Mesendoderm (in vitro differentiated cells): ENCODE data around the gene DLG3.

Experiments
- DNase-seq: peaks from one replicate; pipeline ENCODE4 v3.0.0; 2013
- H2AK5ac ChIP-seq: 2 replicates; pipeline ENCODE4 v1.6.1; 2013; ENCODE audit warnings: low read length, inconsistent platforms
- H2BK120ac ChIP-seq: 2 replicates; pipeline ENCODE4 v1.6.1; 2013; ENCODE audit warnings: low read depth, mild to moderate bottlenecking, low read length, moderate library complexity, mixed read lengths
- H2BK15ac ChIP-seq: replicated peaks from 2 replicates; pipeline ENCODE4 v1.6.1; 2013; ENCODE audit warnings: low read depth, mild to moderate bottlenecking, moderate library complexity
- H2BK5ac ChIP-seq: 2 replicates; pipeline ENCODE4 v1.6.1; 2013; ENCODE audit warnings: low read length, inconsistent platforms
- H3K18ac ChIP-seq: 2 replicates; pipeline ENCODE4 v1.6.1; 2013; ENCODE audit warnings: mild to moderate bottlenecking, low read length, mixed read lengths
- H3K23ac ChIP-seq: one replicate; pipeline ENCODE4 v1.6.1; 2013; ENCODE audit warnings: low read length
- H3K27ac ChIP-seq: 2 replicates; pipeline ENCODE4 v1.5.1; 2013; ENCODE audit warnings: low read depth, mild to moderate bottlenecking, inconsistent platforms, low read length, moderate library complexity
- H3K27me3 ChIP-seq: 2 replicates; pipeline ENCODE4 v1.6.1; 2013; ENCODE audit warnings: low read length, control low read depth, mild to moderate bottlenecking, inconsistent platforms; ENCODE audit not compliant: insufficient read depth, poor library complexity
- H3K36me3 ChIP-seq: 2 replicates; pipeline ENCODE4 v1.6.1; 2013; ENCODE audit warnings: low read length, inconsistent platforms; ENCODE audit not compliant: control insufficient read depth, insufficient read depth
- H3K4ac ChIP-seq: one replicate; pipeline ENCODE4 v1.6.1; 2013; ENCODE audit warnings: low read depth, mild to moderate bottlenecking, low read length, moderate library complexity
- H3K4me1 ChIP-seq: 2 replicates; pipeline ENCODE4 v1.6.1; 2013; ENCODE audit warnings: low read depth, low read length, inconsistent platforms; ENCODE audit not compliant: control insufficient read depth
- H3K4me2 ChIP-seq: 2 replicates; pipeline ENCODE4 v1.6.1; 2013; ENCODE audit warnings: low read length
- H3K4me3 ChIP-seq: 2 replicates; pipeline ENCODE4 v1.5.1; 2013; ENCODE audit warnings: mild to moderate bottlenecking, low read length
- H3K56ac ChIP-seq: one replicate; pipeline ENCODE4 v1.6.1; 2013; ENCODE audit warnings: low read length
- H3K79me1 ChIP-seq: 2 replicates; pipeline ENCODE4 v1.6.1; 2013; ENCODE audit warnings: low read length, inconsistent platforms
- H3K79me2 ChIP-seq: 2 replicates; pipeline ENCODE4 v1.6.1; 2013; ENCODE audit warnings: mild to moderate bottlenecking, low read length; ENCODE audit not compliant: control insufficient read depth, insufficient read depth
- H3K9ac ChIP-seq: 2 replicates; pipeline ENCODE4 v1.6.1; 2013; ENCODE audit warnings: low read length, inconsistent platforms
- H4K5ac ChIP-seq: one replicate; pipeline ENCODE4 v1.6.1; 2013; ENCODE audit warnings: low read length
- H4K8ac ChIP-seq: one replicate; pipeline ENCODE4 v1.6.1; 2013; ENCODE audit warnings: low read depth, mild to moderate bottlenecking, control low read depth, low read length, moderate library complexity
- WGBS: extraction: QIAGEN DNeasy Blood & Tissue Kit; methylation state at CpG from one replicate; pipeline ENCODE4 v1.1.7; 2013; ENCODE audit warnings: low lambda C conversion rate, missing lambda C conversion rate; ENCODE audit not compliant: insufficient coverage; ENCODE audit errors: extremely low coverage; 5-methylcytosine and 5-hydroxymethylcytosine counted together

Gene DLG3

GRCh38 chrX:70426286-70427278, 18.1 kb upstream of the DLG3 start:
- WGBS: no CpG with 5 or more reads among the region's 15 CpGs
- Histone ChIP-seq H3K79me1 (no peaks in the 10 kb centered on the region), H3K18ac (no peak overlapping the region), H3K56ac (no peak overlapping the region), H2BK5ac (no peak overlapping the region), H3K27ac (no peak overlapping the region), H3K27me3 (no peaks in the 10 kb centered on the region), H3K9ac (no peak overlapping the region), H3K4me3 (no peak overlapping the region), H2BK120ac (no peak overlapping the region), H2BK15ac (no peak overlapping the region), H3K4me1 (no peaks in the 10 kb centered on the region), H3K79me2 (no peaks in the 10 kb centered on the region), H3K4me2 (no peak overlapping the region), H3K36me3 (no peaks in the 10 kb centered on the region), H3K23ac (no peak overlapping the region), H4K5ac (no peak overlapping the region), H2AK5ac (no peak overlapping the region), H3K4ac (no peak overlapping the region), H4K8ac (no peak overlapping the region)
- no peak for DNase-seq

GRCh38 chrX:70427365-70427764, 17.3 kb upstream of the DLG3 start:
- no CpG with 5 or more reads among the region's 2 CpGs for WGBS
- no peak overlapping the region for H3K27ac ChIP-seq

DNA sequence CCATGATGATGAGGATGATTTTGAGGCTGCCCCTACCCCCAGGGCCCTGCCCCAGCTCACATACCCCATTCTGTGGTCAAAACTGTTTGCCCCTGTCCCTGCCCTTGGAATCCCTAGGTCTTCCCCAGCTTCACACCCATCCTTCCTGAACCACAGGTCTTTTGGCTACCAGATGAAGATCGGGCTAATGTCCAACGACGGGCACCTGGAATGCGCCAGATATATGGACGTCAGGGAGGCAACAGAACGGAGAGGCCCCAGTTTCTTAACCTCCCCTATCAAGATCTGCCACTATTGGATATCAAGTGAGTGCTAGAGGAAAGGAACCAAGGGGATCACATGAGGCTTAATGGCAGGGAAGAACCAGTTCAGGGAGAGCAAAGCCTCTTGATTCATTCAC, 14.9 kb upstream of the DLG3 start:
- no peak overlapping the region for H2BK15ac ChIP-seq
- H3K23ac ChIP-seq: no peak overlapping the region
- no peaks in the 10 kb centered on the region for H3K27me3 ChIP-seq
- no peak overlapping the region for H3K9ac ChIP-seq
- no CpG with 5 or more reads among the region's 6 CpGs for WGBS
- no peak overlapping the region for H3K18ac ChIP-seq
- no peak overlapping the region for H3K4ac ChIP-seq
- H2BK120ac ChIP-seq: no peak overlapping the region
- H3K4me2 ChIP-seq: no peak overlapping the region
- no peak overlapping the region for H3K56ac ChIP-seq
- H3K79me2 ChIP-seq: no peaks in the 10 kb centered on the region
- no peak overlapping the region for H4K8ac ChIP-seq
- no peak overlapping the region for H3K27ac ChIP-seq
- H2AK5ac ChIP-seq: no peak overlapping the region
- no peak for DNase-seq
- H4K5ac ChIP-seq: no peak overlapping the region
- H2BK5ac ChIP-seq: no peak overlapping the region
- H3K4me1 ChIP-seq: no peaks in the 10 kb centered on the region
- no peaks in the 10 kb centered on the region for H3K36me3 ChIP-seq
- no peak overlapping the region for H3K4me3 ChIP-seq
- no peaks in the 10 kb centered on the region for H3K79me1 ChIP-seq

More at GRCh38 chrX:70427365-70427764, 17.3 kb upstream of the DLG3 start:
- no peaks in the 10 kb centered on the region for H3K79me1 ChIP-seq
- H2BK120ac ChIP-seq: no peak overlapping the region
- H3K36me3 ChIP-seq: no peaks in the 10 kb centered on the region
- no peak overlapping the region for H3K4me2 ChIP-seq
- no peak overlapping the region for H3K4ac ChIP-seq
- DNase-seq: no peak
- H3K27me3 ChIP-seq: no peaks in the 10 kb centered on the region
- H3K79me2 ChIP-seq: no peaks in the 10 kb centered on the region
- no peak overlapping the region for H4K8ac ChIP-seq
- no peak overlapping the region for H2AK5ac ChIP-seq
- H3K9ac ChIP-seq: no peak overlapping the region
- no peak overlapping the region for H2BK15ac ChIP-seq
- no peaks in the 10 kb centered on the region for H3K4me1 ChIP-seq
- H3K4me3 ChIP-seq: no peak overlapping the region
- H4K5ac ChIP-seq: no peak overlapping the region
- H3K56ac ChIP-seq: no peak overlapping the region
- H3K23ac ChIP-seq: no peak overlapping the region
- H2BK5ac ChIP-seq: no peak overlapping the region
- H3K18ac ChIP-seq: no peak overlapping the region

- no peak overlapping the region for H2BK15ac ChIP-seq
- H2BK5ac ChIP-seq: no peak overlapping the region
- no CpG with 5 or more reads among the region's 15 CpGs for WGBS
- no peaks in the 10 kb centered on the region for H3K79me1 ChIP-seq
- H3K4ac ChIP-seq: no peak overlapping the region
- H3K36me3 ChIP-seq: no peaks in the 10 kb centered on the region
- H3K27ac ChIP-seq: no peak overlapping the region
- no peak overlapping the region for H3K23ac ChIP-seq
- H3K4me2 ChIP-seq: no peak overlapping the region
- H3K79me2 ChIP-seq: no peaks in the 10 kb centered on the region
- peak overlapping the region; percentile 45 for H3K9ac ChIP-seq
- no peak for DNase-seq
- H4K5ac ChIP-seq: no peak overlapping the region
- no peaks in the 10 kb centered on the region for H3K4me1 ChIP-seq
- no peak overlapping the region for H2BK120ac ChIP-seq
- no peaks in the 10 kb centered on the region for H3K27me3 ChIP-seq
- no peak overlapping the region for H3K4me3 ChIP-seq
- H3K18ac ChIP-seq: no peak overlapping the region
- H2AK5ac ChIP-seq: no peak overlapping the region
- H3K56ac ChIP-seq: no peak overlapping the region
- H4K8ac ChIP-seq: no peak overlapping the region
Observed at GRCh38 chrX:70432936-70433847, 11.4 kb upstream of the DLG3 start.

DNA sequence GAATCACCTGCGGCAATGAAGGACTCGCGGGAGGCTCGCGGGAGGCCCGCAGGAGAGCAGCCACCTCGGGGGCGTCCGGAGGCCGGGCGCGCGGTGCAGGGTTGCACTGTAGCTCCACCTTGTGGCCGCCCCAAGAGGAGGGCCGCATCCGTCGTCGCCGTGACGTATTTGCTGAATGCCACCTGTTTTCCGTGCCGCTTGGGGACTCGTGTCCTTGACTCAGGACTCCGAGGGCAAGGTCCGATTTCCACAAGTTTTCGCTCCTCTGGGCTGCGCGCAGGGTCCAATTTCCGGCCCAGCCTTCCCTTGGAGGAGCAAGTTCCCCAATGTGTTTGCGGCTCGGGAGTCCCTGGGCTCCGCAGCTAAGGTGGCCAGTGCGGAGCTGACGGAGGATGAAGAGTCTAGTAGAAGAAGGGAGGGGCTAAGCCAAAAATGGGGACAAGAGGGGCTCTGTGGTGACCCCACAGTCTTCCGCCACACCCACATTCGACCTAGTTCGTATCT, 10.7 kb upstream of the DLG3 start:
- H3K4me1 ChIP-seq: no peaks in the 10 kb centered on the region
- no peak overlapping the region for H2AK5ac ChIP-seq
- peak overlapping the region; percentile 57 for H3K4me3 ChIP-seq
- no peaks in the 10 kb centered on the region for H3K27me3 ChIP-seq
- peak overlapping the region; percentile 70 for H3K56ac ChIP-seq
- no peak overlapping the region for H2BK120ac ChIP-seq
- no peak overlapping the region for H3K18ac ChIP-seq
- WGBS: no CpG with 5 or more reads among the region's 37 CpGs
- no peak overlapping the region for H3K4ac ChIP-seq
- no peak overlapping the region for H4K5ac ChIP-seq
- H4K8ac ChIP-seq: no peak overlapping the region
- no peak overlapping the region for H2BK5ac ChIP-seq
- no peak overlapping the region for H3K23ac ChIP-seq
- H3K79me2 ChIP-seq: no peaks in the 10 kb centered on the region
- H3K36me3 ChIP-seq: no peaks in the 10 kb centered on the region
- H3K4me2 ChIP-seq: peak overlapping the region; percentile 83
- H3K27ac ChIP-seq: no peak overlapping the region
- no peak overlapping the region for H2BK15ac ChIP-seq
- peak overlapping the region; percentile 47 for H3K9ac ChIP-seq
- H3K79me1 ChIP-seq: no peaks in the 10 kb centered on the region
- peak; percentile 78 for DNase-seq
